Measurements from ENCODE around the gene SEMA4D.

Gene SEMA4D

GRCh38 chr9:89500008-89500407, 2.1 kb upstream of the SEMA4D start:
- no peak for DNase-seq (ENCODE audit: low read depth)

- no peak for DNase-seq (ENCODE audit: low read depth)
Measured at GRCh38 chr9:89498852-89499480, 1.1 kb upstream of the SEMA4D start.

GRCh38 chr9:89497257-89497963, 503 bp downstream of the SEMA4D start:
- DNase-seq (ENCODE audit: low read depth), result no peak

GRCh38 chr9:89496645-89497256, 1.2 kb downstream of the SEMA4D start:
- no peak for DNase-seq (ENCODE audit: low read depth)

GRCh38 chr9:89495824-89496560, 1.9 kb downstream of the SEMA4D start:
- DNase-seq (ENCODE audit: low read depth), result no peak

GRCh38 chr9:89494199-89494598, 3.7 kb downstream of the SEMA4D start:
- no peak for DNase-seq (ENCODE audit: low read depth)

GRCh38 chr9:89493671-89494070, 4.2 kb downstream of the SEMA4D start:
- DNase-seq (ENCODE audit: low read depth), result no peak

GRCh38 chr9:89493181-89493580, 4.7 kb downstream of the SEMA4D start:
- no peak for DNase-seq (ENCODE audit: low read depth)

- DNase-seq (ENCODE audit: low read depth), result no peak
Measured at GRCh38 chr9:89492586-89492985, 5.3 kb downstream of the SEMA4D start.

GRCh38 chr9:89491694-89492093, 6.2 kb downstream of the SEMA4D start:
- DNase-seq (ENCODE audit: low read depth), result no peak

GRCh38 chr9:89489548-89490530, 8.1 kb downstream of the SEMA4D start:
- DNase-seq (ENCODE audit: low read depth), result no peak

GRCh38 chr9:89488936-89489335, 9.0 kb downstream of the SEMA4D start:
- no peak for DNase-seq (ENCODE audit: low read depth)

- DNase-seq (ENCODE audit: low read depth), result no peak
Measured at GRCh38 chr9:89488131-89488530, 9.8 kb downstream of the SEMA4D start.

GRCh38 chr9:89486681-89487080, 11.2 kb downstream of the SEMA4D start:
- DNase-seq (ENCODE audit: low read depth), result no peak

GRCh38 chr9:89484475-89485404, 13.2 kb downstream of the SEMA4D start:
- peak; percentile 41 for DNase-seq (ENCODE audit: low read depth)

GRCh38 chr9:89483592-89484474, 14.1 kb downstream of the SEMA4D start:
- no peak for DNase-seq (ENCODE audit: low read depth)

GRCh38 chr9:89482901-89483361, 15.0 kb downstream of the SEMA4D start:
- DNase-seq (ENCODE audit: low read depth), result no peak

- no peak for DNase-seq (ENCODE audit: low read depth)
Measured at GRCh38 chr9:89482056-89482851, 15.7 kb downstream of the SEMA4D start.

All from fibroblast of gingiva (primary cell).